Glutamatergic neuron (in vitro differentiated cells): ENCODE results near the gene XAF1. TPM values are rescaled to one million over a fixed set of nuclear protein-coding genes. Genes with fewer than 3 reads are reported as not detected.

Experiments
- DNase-seq: peaks from one replicate; pipeline ENCODE4 v3.0.0; 2022
- H3K27ac Mint-ChIP-seq: one replicate; pipeline ENCODE4 v1.8.0; 2020; ENCODE audit warnings: mild to moderate bottlenecking, mixed read lengths, inconsistent platforms; ENCODE audit not compliant: unreplicated experiment
- H3K27me3 Mint-ChIP-seq: one replicate; pipeline ENCODE4 v1.8.0; 2020; ENCODE audit warnings: mild to moderate bottlenecking, moderate library complexity, mixed read lengths, inconsistent platforms; ENCODE audit not compliant: unreplicated experiment
- H3K36me3 Mint-ChIP-seq: one replicate; pipeline ENCODE4 v1.8.0; 2020; ENCODE audit warnings: mild to moderate bottlenecking, mixed read lengths, inconsistent platforms; ENCODE audit not compliant: unreplicated experiment
- H3K4me1 Mint-ChIP-seq: one replicate; pipeline ENCODE4 v1.8.0; 2020; ENCODE audit warnings: mild to moderate bottlenecking, low read depth, mixed read lengths, inconsistent platforms; ENCODE audit not compliant: unreplicated experiment
- H3K4me3 Mint-ChIP-seq: one replicate; pipeline ENCODE4 v1.8.0; 2020; ENCODE audit warnings: mild to moderate bottlenecking, mixed read lengths, inconsistent platforms; ENCODE audit not compliant: unreplicated experiment
- H3K9me3 Mint-ChIP-seq: one replicate; pipeline ENCODE4 v1.8.0; 2020; ENCODE audit warnings: mild to moderate bottlenecking, moderate library complexity, mixed read lengths, inconsistent platforms; ENCODE audit not compliant: unreplicated experiment
- total RNA-seq: library from RNA; stranded (reverse); fragmentation: NEBNext Ultra II Directional; extraction: Animal tissue kit (Norgen Biotek cat#: 25700); gene quantifications from one replicate; pipeline ENCODE4 v1.2.1, GENCODE V29; 2021; ENCODE audit not compliant: unreplicated experiment
- TF ChIP-seq, protein P1 (sequence below): fragments of 200-600 bp; sonication (generic); IDR thresholded peaks from one replicate; pipeline ENCODE4 v1.5.0; 2021; ENCODE audit not compliant: partially characterized antibody, unreplicated experiment

Gene XAF1
- total RNA-seq, 1 donor from 2014 or later = not detected

DNA sequence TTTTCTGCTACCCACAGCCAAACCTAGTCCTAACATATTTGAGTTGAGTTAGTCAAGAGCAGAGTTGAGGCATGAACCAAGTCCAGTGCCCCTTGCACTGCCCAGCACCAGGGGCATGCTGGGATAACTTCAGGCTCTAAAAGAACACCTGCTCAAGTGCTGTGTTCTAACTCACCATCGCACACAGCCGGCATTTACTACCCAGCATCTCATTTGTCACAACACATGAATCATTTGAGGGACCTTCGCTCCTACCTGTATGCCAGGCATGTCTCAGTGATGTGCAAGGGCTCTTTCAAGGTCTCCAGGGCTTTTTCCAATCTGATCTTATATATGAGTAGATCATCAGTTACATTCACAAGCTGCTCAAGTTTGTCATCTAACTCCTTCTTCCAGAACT, 63.1 kb downstream of the XAF1 start:
- H3K9me3 Mint-ChIP-seq = peaks cover 1% of the 10 kb centered on the region
- no peak for DNase-seq
- peaks cover 4% of the 10 kb centered on the region for H3K27me3 Mint-ChIP-seq
- TF ChIP-seq, protein P1, sequence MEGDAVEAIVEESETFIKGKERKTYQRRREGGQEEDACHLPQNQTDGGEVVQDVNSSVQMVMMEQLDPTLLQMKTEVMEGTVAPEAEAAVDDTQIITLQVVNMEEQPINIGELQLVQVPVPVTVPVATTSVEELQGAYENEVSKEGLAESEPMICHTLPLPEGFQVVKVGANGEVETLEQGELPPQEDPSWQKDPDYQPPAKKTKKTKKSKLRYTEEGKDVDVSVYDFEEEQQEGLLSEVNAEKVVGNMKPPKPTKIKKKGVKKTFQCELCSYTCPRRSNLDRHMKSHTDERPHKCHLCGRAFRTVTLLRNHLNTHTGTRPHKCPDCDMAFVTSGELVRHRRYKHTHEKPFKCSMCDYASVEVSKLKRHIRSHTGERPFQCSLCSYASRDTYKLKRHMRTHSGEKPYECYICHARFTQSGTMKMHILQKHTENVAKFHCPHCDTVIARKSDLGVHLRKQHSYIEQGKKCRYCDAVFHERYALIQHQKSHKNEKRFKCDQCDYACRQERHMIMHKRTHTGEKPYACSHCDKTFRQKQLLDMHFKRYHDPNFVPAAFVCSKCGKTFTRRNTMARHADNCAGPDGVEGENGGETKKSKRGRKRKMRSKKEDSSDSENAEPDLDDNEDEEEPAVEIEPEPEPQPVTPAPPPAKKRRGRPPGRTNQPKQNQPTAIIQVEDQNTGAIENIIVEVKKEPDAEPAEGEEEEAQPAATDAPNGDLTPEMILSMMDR = no peak
- no peak overlapping the region for H3K4me3 Mint-ChIP-seq
- H3K4me1 Mint-ChIP-seq = no peaks in the 10 kb centered on the region
- no peak overlapping the region for H3K27ac Mint-ChIP-seq
- no peaks in the 10 kb centered on the region for H3K36me3 Mint-ChIP-seq

DNA sequence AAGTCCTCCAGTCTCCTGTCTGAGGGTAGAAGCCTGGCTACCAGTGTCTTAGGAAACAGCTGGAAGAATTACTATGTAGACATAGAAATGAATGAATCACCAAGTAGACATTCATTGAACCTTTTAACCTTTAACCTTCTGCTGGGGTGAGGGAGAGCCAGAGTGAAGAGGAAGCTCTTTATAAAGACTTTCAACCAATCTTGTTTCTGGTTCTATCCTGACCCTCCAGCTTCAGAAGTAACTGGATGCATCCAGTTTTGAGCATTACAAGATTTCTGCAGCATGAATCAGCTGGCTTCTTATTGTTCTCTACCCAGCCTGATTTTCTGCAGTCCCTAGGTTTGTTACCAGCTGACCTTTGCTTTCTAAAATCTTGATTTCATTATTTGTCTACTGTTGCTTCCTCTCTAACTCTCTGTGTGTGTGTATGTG, 67.2 kb downstream of the XAF1 start:
- Mint-ChIP-seq H3K9me3 (no peaks in the 10 kb centered on the region), H3K27ac (no peak overlapping the region), H3K27me3 (peaks cover 2% of the 10 kb centered on the region), H3K36me3 (no peaks in the 10 kb centered on the region), H3K4me3 (no peak overlapping the region), H3K4me1 (no peaks in the 10 kb centered on the region)
- DNase-seq = no peak
- TF ChIP-seq, protein P1 = no peak

Other genes starting within 250 kb of the XAF1 start
- 1.4 TPM for gene PITPNM3, start 199.5 kb upstream of the XAF1 start, total RNA-seq
- 25.6 TPM for gene KIAA0753, start 115.3 kb upstream of the XAF1 start, total RNA-seq
- gene TXNDC17, start 115.0 kb upstream of the XAF1 start, total RNA-seq = 89.5 TPM
- gene MED31, start 104.4 kb upstream of the XAF1 start, total RNA-seq = 12.7 TPM
- 4.6 TPM for gene C17orf100, start 104.3 kb upstream of the XAF1 start, total RNA-seq
- gene SLC13A5, start 42.7 kb upstream of the XAF1 start, total RNA-seq = not detected
- not detected for gene FBXO39, start 20.2 kb downstream of the XAF1 start, total RNA-seq
- gene TEKT1, start 75.7 kb downstream of the XAF1 start, total RNA-seq = not detected
- gene ALOX12, start 240.0 kb downstream of the XAF1 start, total RNA-seq = not detected